HG03196 (cell line): ENCODE results near the gene TBC1D24.

Experiments
- ATAC-seq: cut with Tn5 transposase; IDR thresholded peaks from one replicate; pipeline ENCODE4 v1.9.1; 2021; ENCODE audit not compliant: unreplicated experiment

The TBC1D24 gene

DNA sequence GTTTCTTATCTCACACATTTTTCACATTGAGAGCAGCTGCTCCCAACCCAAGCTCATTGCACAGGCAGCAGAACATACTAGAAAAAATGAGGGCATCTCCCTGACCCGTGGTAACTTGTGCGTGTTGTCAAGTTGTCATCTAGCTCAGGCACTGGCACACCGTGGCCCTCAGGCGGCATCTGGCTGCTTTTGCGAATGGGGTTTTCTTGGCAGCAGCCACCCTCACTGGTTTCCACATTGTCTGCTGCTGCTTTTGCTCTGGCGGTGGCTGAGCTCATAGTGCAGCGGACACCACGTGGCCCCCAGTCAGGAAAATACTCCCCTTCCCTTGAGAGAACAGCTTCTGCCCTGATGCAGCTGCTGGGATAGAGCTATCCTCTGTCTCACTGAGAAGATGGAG is 24.4 kb upstream of the TBC1D24 start:
- no peak for ATAC-seq

DNA sequence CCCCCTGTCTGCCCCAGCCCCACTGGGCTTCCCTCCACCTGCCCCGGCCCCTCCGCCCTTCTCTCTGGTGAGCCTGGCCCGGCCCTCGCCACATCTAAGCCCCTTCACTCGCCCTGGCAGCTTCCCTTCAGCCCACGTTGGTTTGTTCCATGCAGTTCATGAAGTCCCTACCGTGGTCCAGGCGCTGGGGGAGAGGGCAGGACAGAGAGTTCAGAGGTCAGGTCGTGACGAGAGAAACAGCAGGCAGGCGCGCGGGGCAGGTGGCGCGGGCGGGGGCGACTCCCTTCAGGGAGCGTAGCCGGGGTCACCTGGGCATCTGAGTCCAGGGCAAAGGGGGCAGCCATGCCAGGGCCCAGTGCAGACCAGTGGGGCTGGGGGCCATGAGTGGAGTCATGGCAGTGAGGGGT is 23.9 kb upstream of the TBC1D24 start:
- no peak for ATAC-seq

DNA sequence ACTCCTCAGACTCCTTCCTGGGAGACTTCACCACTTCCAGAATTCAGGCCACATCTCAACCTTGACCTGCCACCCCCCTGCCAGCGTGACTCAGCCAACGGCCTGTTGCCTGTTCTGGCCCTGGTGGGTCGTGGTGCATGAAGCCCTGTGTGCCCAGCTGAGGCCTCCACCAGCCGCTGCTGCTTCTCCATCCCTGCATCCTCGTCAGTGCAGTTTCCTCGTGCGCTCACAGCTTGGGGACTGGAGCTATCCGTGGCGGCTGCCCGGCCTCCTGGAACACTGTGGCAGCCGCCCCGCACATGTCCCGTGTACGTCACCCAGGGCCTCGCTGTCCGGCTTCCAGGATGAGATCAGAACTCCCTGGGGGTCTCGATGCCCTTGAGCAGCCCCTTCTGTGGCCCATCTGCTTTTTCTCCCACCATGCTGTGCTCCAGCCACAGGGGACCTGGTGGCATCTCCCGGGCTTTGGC is 23.0 kb upstream of the TBC1D24 start:
- ATAC-seq = no peak

DNA sequence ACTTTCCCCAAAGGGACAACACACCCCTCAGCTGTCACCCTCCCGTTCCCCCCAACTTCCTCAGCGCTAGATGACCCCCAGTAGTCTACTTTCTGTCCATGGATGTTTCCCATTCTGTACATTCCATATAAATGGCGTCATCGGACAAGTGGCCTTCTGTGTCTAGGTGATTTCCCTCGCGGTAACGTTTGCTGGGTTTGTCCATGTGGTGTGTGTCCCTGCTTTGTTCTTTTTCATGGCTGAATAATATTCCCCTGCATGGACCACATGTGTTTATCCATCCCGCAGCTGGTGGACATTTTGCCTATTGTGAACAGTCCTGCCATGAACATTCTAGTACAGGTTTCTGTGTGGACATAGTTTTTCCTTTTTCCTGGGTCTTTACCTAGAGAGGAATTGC is 22.3 kb upstream of the TBC1D24 start:
- no peak for ATAC-seq

GRCh38 chr16:2455081-2455845 is 19.7 kb upstream of the TBC1D24 start:
- ATAC-seq = no peak

DNA sequence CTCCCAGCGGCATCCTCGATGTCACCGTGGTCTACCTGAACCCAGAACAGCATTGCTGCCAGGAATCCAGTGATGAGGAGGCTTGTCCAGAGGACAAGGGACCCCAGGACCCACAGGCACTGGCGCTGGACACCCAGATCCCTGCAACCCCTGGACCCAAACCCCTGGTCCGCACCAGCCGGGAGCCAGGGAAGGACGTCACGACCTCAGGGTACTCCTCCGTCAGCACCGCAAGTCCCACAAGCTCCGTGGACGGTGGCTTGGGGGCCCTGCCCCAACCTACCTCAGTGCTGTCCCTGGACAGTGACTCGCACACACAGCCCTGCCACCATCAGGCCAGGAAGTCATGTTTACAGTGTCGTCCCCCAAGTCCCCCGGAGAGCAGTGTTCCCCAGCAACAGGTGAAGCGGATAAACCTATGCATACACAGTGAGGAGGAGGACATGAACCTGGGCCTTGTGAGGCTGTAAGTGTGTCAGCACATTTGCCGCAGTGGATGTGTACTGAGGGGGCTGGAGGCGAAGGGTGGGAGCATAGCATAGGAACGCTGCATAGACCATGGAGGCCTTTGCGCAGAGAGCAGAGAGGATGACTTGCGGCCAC is 18.3 kb upstream of the TBC1D24 start:
- ATAC-seq = no peak

GRCh38 chr16:2457267-2457666 is 17.7 kb upstream of the TBC1D24 start:
- no peak for ATAC-seq

DNA sequence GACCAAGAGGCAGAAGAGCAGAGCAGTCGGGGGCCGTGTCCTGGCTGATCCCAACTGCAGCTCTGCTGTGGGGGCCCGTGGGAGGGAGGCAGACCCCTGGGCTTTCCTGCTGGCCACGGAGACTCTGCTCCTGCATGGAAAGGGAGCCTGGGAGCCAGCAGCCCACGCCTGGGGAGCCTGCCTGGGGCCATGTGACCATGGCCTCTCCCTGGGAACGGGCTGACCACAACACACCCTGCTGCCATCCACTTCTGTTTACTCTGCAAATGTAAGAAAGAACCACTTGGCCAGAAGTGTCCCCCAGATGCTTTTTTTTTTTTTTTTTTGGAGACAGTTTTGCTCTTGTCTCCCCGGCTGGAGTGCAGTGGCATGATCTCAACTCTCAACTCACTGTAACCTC is 17.0 kb upstream of the TBC1D24 start:
- no peak for ATAC-seq

DNA sequence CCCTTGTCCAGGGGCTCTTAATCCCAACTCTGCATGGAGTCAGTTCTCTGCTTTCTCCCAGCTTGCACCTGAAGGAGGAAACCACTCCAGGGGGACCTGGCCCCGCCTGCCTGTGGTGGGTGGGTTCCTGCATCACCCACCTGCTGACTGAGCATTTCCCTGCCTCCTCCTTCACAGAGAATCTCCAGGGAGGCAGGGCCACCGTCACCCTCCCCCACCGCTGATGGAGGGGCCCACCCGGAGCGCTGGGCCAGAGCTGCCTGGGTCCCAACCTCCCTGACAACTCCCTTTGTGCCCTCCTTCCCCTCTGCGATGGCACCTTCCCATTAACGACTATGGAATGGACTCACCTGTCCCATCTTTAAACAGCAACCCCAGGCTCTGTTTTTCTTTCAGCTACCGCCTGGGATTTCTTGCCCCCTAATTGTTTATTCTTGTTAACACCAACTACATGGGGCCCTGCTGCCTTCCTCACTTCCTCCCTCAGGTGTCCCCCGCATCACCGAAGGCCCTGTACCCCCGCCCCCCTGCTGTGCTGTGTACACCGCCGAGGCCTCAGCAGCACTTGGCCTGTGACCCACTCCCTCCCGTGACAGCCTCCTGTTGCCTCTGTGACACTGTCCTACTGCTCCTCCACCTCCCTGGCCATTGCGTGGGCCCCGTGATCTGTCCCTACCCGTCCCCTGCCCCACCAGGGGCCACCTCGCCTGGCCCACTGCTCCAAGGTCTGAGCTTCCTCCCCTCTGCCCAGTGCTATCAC is 15.9 kb upstream of the TBC1D24 start:
- no peak for ATAC-seq

- ATAC-seq = peak; percentile 81
These were observed 15.1 kb upstream of the TBC1D24 start, which contains the start of gene TEDC2 for GRCh38 chr16:2459647-2460390. Gene TEDC2 (plus strand): TSS chr16:2460109. CDS start chr16:2460145, 36 bp downstream.

- peak; percentile 7 for ATAC-seq
These were observed 14.6 kb upstream of the TBC1D24 start for GRCh38 chr16:2460391-2460713.

GRCh38 chr16:2460916-2461315 is 14.0 kb upstream of the TBC1D24 start:
- no peak for ATAC-seq

DNA sequence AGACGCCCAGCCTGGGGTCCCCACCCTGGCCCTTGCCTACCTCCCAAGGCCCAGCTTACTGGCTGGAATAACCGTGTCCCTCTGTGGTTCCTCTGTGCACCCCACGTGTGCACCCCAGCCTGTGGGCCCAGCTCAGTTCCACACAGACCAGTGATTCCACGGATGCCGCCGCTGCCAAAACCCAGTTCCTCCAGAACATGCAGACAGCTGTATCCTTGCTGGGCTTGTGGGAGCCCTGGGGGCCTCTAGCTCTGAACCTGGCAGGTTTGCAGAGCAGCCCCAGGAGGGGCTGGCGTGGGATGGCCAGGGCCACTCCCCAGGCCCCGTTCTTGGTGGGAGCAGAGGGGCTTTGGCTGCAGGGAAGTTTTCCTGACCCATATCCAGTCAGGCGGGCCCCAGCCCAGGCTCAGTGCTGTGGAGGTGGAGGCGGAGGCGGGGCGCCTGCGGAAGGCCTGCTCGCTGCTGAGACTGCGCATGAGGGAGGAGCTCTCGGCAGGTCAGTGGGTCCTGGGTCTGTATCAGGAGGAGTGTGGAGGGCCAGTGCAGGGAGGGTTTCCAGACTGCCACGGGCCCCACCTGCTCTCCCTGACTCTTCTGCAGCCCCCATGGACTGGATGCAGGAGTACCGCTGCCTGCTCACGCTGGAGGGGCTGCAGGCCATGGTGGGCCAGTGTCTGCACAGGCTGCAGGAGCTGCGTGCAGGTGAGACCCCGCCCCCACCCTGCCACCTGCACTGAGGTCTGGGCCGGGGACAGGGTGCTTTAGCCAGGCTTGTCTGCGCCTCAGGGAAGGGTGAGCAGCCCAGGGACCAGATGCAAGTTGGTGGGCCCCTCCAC is 12.7 kb upstream of the TBC1D24 start:
- no peak for ATAC-seq

DNA sequence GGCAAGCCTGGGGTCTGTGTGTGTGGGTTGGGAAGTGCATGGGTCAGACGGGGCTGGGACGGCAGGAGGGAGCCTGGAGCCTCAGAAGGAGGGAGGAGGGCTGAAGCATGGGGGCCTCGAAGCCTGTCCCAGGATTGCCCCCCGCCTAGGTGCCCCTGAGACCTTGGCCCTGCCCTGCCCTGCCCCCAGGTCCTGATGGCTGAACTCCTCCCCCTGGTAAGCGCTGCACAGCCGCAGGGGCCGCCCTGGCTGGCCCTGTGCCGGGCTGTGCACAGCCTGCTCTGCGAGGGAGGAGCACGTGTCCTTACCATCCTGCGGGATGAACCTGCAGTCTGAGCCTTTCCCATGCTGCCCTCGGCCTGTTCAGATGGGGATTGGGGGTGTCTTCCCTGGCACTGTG is 10.6 kb upstream of the TBC1D24 start:
- ATAC-seq = no peak

GRCh38 chr16:2465653-2466415 is 9.1 kb upstream of the TBC1D24 start:
- no peak for ATAC-seq

- no peak for ATAC-seq
These were observed 8.0 kb upstream of the TBC1D24 start for GRCh38 chr16:2466667-2467527.

DNA sequence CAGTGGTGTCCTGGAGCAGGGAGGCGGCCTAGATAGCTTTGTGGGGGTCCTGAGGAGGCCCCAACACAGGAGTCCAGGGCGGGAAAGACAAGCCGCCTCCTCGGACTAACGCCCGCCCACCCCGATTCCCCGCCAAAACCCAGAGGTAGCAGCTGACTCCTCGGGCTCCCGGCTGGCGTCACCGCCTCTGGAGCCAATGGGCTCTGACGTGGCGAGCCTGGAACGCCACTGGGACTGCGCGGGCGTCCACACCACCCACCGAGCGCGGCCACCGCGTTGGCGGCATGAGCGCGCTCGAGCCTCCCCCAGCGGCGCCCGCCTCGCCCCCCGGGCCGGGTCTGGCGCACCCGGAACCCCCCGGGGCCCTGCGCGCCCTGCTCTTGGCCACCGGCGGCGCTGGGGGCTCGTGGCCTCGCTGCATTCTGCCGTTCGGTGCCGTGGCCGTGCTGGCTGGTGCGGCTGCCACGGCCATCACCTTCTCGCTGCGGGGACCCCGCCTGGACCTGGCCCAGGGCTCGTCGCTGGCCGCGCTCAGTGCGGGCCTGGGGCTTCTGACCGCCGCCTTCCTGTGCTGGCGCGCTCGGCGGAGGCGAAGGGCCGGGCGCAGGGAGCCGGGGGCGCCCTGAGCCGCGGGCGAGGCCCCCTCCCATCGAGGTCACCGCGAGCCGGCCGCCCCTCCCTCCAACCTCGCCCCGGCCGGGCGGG is 7.2 kb upstream of the TBC1D24 start:
- ATAC-seq = no peak

DNA sequence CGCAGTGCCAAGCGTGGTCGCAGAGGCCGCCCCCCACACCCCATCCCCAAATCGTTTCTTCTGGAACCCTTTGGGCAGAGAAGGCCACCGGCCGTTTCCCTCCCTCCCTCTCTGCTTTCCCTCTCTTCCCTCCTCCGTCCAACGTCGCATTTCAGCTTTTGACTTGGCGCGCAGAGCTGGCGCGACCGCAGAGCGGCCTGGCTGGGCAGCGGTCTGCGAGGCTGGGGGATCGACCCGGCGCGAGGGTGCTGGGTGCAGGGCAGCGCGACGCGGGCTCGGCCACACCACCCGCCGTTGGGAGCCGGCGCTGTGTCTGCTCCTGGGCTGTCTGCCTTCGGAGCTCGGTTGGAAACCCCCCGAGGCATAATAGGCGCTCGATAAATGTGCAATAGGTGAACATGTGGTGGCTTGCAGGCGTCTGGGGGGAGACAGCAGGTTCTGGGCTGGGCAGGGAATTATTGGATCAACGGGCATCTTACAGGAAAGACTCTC is 6.6 kb upstream of the TBC1D24 start:
- no peak for ATAC-seq
